Neural crest cell (in vitro differentiated cells): ENCODE results near the gene CACNA2D1. TPM values are rescaled to one million over a fixed set of nuclear protein-coding genes. Genes with fewer than 3 reads are reported as not detected.

Source experiments
- DNase-seq: peaks from one replicate; pipeline ENCODE4 v3.0.0; 2021; ENCODE audit warnings: low read depth, mixed read lengths, low spot score
- H3K27ac Mint-ChIP-seq: one replicate; pipeline ENCODE4 v1.8.0; 2021; ENCODE audit warnings: mild to moderate bottlenecking, mixed read lengths; ENCODE audit not compliant: unreplicated experiment
- H3K27me3 Mint-ChIP-seq: 2 replicates; pipeline ENCODE4 v1.8.0; 2021; ENCODE audit warnings: low read depth, mild to moderate bottlenecking, mixed read lengths
- H3K36me3 Mint-ChIP-seq: 2 replicates; pipeline ENCODE4 v1.8.0; 2021; ENCODE audit warnings: low read depth, mild to moderate bottlenecking, mixed read lengths
- H3K4me1 Mint-ChIP-seq: 2 replicates; pipeline ENCODE4 v1.8.0; 2021; ENCODE audit warnings: mixed read lengths
- H3K4me3 Mint-ChIP-seq: one replicate; pipeline ENCODE4 v1.8.0; 2021; ENCODE audit warnings: mild to moderate bottlenecking, mixed read lengths
- H3K9me3 Mint-ChIP-seq: 2 replicates; pipeline ENCODE4 v1.8.0; 2021; ENCODE audit warnings: mixed read lengths
- total RNA-seq: library from RNA; stranded (reverse); gene quantifications from 2 replicates; pipeline ENCODE4 v1.2.1, GENCODE V29; 2021
- TF ChIP-seq, protein P1 (sequence below): fragments of 200-600 bp; sonication (generic); conservative IDR thresholded peaks from 2 replicates; pipeline ENCODE4 v1.5.0; 2021; ENCODE audit warnings: antibody characterized with exemption, mild to moderate bottlenecking

CACNA2D1 gene
- total RNA-seq, 1 donor from 2014 or later = 4.5 TPM

DNA sequence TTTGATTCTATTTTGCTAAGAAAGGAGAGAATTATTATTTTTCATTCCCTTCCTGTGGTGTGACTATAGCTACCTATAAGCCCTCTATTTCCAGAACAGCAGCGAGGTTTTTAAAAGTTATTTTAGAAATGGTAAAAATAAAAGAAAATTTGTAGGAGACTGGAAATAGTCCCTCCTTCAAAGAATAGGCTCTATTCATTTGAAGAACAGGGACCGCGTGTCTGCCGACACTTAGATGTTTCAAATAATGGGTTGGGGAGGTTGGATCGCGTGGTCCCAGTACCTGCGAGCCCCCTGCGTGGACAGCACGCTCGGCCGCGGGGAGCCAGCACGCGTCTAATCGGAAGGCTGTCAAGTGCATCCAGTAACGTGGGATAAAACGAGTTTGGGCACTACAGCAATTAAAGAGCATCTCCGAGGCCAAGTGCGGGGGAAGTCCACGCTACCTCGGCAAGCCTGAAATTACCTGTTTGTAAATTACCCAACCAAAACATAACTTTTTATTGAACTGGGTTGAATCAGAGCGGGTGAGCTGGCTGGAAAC lies 1.0 kb downstream of the CACNA2D1 start:
- no peak for DNase-seq
- peak overlapping the region; percentile 89 for H3K4me3 Mint-ChIP-seq
- H3K4me1 Mint-ChIP-seq = peaks cover 15% of the 10 kb centered on the region
- no peaks in the 10 kb centered on the region for H3K9me3 Mint-ChIP-seq
- TF ChIP-seq, protein P1, sequence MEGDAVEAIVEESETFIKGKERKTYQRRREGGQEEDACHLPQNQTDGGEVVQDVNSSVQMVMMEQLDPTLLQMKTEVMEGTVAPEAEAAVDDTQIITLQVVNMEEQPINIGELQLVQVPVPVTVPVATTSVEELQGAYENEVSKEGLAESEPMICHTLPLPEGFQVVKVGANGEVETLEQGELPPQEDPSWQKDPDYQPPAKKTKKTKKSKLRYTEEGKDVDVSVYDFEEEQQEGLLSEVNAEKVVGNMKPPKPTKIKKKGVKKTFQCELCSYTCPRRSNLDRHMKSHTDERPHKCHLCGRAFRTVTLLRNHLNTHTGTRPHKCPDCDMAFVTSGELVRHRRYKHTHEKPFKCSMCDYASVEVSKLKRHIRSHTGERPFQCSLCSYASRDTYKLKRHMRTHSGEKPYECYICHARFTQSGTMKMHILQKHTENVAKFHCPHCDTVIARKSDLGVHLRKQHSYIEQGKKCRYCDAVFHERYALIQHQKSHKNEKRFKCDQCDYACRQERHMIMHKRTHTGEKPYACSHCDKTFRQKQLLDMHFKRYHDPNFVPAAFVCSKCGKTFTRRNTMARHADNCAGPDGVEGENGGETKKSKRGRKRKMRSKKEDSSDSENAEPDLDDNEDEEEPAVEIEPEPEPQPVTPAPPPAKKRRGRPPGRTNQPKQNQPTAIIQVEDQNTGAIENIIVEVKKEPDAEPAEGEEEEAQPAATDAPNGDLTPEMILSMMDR = no peak
- H3K27me3 Mint-ChIP-seq = peaks cover 73% of the 10 kb centered on the region
- H3K27ac Mint-ChIP-seq = no peak overlapping the region
- H3K36me3 Mint-ChIP-seq = no peaks in the 10 kb centered on the region

DNA sequence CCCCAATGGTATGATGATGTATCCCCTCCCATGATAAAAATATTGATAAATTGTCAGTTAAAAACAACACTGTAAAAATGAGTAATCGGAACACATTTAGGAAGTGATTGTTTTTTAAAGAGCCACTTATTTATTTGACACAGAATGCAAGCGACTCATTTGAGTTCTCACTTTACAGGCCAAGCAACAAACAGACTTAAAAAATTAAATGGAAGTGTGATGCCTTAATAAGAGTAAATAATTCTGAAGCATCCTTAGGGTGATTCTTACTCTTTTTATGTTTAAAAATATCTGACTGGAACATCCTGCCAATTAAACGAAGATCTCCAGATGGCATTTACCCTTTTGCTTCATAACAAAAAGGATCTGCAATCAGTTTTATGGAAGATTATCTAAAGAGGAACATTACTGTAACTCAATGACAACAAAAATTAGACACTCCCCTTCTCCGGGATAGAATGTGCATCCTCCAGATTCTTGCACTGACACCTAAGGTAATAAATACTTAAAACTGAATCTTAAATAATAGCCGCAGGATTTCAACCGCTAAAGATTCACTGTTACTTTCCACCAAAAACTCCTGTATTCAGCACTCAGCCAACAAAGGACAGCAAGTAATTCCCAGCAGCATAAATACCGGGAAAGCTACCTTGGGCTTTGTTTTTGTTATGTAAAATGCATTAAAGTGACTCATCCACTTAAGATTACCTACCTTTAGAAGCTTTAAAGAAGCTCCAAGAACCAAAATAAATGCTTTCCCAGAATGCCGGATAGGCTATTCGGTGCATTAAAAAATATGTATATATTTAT lies 1.7 kb downstream of the CACNA2D1 start:
- Mint-ChIP-seq H3K36me3 (no peaks in the 10 kb centered on the region), H3K4me3 (peak overlapping the region; percentile 89), H3K27me3 (peaks cover 75% of the 10 kb centered on the region), H3K4me1 (peaks cover 15% of the 10 kb centered on the region), H3K27ac (no peak overlapping the region), H3K9me3 (no peaks in the 10 kb centered on the region)
- TF ChIP-seq, protein P1 = no peak
- DNase-seq = no peak

DNA sequence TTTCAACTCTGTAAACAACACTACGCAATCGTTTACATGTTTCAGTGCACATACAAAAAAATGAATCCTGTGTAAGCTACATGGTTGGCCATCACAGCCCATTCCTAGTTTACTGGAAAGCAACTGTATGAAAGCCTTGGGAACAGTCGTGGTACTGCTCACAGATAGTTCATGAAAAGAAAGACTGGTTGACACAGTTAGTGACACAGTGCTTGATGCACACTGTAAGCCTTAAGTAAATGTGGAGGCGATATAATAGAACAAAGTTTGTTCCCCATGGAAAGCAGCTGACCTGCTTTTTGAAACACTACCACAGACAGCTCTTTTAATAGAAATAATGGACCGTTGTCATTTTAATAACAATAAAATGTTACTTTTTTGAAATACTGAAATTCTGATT lies 5.1 kb downstream of the CACNA2D1 start:
- no peak for DNase-seq
- Mint-ChIP-seq H3K4me1 (peaks cover 9% of the 10 kb centered on the region), H3K36me3 (no peaks in the 10 kb centered on the region), H3K9me3 (no peaks in the 10 kb centered on the region), H3K27ac (no peak overlapping the region), H3K4me3 (no peak overlapping the region), H3K27me3 (peaks cover 54% of the 10 kb centered on the region)
- TF ChIP-seq, protein P1 = no peak

DNA sequence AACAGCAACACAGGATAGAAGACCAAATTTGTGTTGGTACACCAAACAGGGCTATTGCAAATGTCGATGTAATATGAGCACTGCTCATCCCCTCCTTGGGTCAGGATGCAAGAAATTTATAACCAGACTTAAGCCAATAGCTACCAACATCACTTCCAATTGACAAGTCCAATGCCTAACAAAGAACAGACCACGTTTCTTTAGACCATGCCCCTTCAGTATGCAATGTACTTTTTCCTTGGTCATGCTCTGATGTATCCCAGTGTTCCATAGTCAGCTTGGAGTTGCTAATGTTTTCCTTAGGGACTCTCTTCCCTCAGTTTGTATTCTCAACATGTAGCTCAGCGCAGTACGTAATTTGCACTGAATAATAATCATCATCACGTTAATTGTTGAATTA lies 7.8 kb downstream of the CACNA2D1 start:
- Mint-ChIP-seq H3K27me3 (peaks cover 50% of the 10 kb centered on the region), H3K4me1 (no peaks in the 10 kb centered on the region), H3K4me3 (no peak overlapping the region), H3K9me3 (no peaks in the 10 kb centered on the region), H3K36me3 (no peaks in the 10 kb centered on the region), H3K27ac (no peak overlapping the region)
- TF ChIP-seq, protein P1 = no peak
- DNase-seq = no peak

DNA sequence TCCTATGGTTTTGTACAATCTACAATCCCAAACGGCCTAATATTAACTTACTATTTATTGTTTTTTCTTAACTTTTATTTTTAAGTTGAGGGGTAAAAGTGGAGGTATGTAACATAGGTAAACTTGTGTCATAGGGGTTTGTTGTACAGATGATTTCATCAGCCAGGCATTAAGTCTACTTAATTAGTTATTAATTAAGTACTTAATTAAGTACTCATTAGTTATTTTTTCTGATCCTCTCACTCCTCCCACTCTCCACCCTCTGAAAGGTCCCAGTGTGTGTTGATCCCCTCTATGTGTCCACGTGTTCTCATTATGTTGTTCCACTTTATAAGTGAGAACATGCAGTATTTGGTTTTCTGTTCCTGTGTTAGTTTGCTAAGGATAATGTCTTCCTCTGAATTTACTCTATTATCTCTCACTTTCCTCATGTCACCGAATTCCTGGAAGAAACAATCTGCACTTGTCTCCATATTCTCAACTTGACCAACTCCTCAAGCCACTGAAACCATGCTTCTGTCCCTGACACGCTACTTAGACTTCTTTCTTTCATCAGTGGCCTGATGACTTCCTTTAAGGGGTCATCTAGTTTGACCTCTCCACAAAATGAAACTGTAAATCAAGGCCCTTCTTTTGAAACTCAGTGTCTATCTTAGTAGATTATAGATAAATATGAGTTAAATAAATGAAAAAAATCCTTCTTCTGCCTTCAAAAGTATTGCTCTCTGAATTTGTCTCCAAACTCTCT lies 9.1 kb downstream of the CACNA2D1 start:
- no peaks in the 10 kb centered on the region for H3K4me1 Mint-ChIP-seq
- no peak overlapping the region for H3K27ac Mint-ChIP-seq
- no peaks in the 10 kb centered on the region for H3K36me3 Mint-ChIP-seq
- TF ChIP-seq, protein P1 = no peak
- H3K9me3 Mint-ChIP-seq = no peaks in the 10 kb centered on the region
- no peak overlapping the region for H3K4me3 Mint-ChIP-seq
- H3K27me3 Mint-ChIP-seq = peaks cover 47% of the 10 kb centered on the region
- no peak for DNase-seq
